ENCODE measurements around the gene FUCA2. TPM values are rescaled to one million over a fixed set of nuclear protein-coding genes. Genes with fewer than 3 reads are reported as not detected.
"Not testable (repeated sequence)": the region's sequence is repeated elsewhere in the genome, so short reads cannot be mapped to it uniquely, and the experiment has no call there.

Gene FUCA2
- total RNA-seq, 1 donor from 2014 or later: 35.3 TPM

- Histone ChIP-seq H3K36me3 (ENCODE audit: control insufficient read depth, insufficient read depth, low read length) (no peaks in the 10 kb centered on the region), H3K4me3 (ENCODE audit: low read depth, low read length) (no peak overlapping the region), H3K27me3 (ENCODE audit: control insufficient read depth, insufficient read depth, low read length) (no peaks in the 10 kb centered on the region)
- no peak for FAIRE-seq
- no peak for TF ChIP-seq CTCF (IDR thresholded peaks at IDR 0.05; ENCODE audit: insufficient read depth, low read length, severe bottlenecking)
- no peak for DNase-seq (ENCODE audit: low read depth)
Measured at GRCh38 chr6:143515766-143516355, 4.3 kb upstream of the FUCA2 start.

- DNase-seq (ENCODE audit: low read depth) (no peak), FAIRE-seq (peak; percentile 23)
- no peak overlapping the region for H3K4me3 ChIP-seq (ENCODE audit: low read depth, low read length)
- no peak for TF ChIP-seq CTCF (IDR thresholded peaks at IDR 0.05; ENCODE audit: insufficient read depth, low read length, severe bottlenecking)
- no peaks in the 10 kb centered on the region for H3K36me3 ChIP-seq (ENCODE audit: control insufficient read depth, insufficient read depth, low read length)
- H3K27me3 ChIP-seq (ENCODE audit: control insufficient read depth, insufficient read depth, low read length): no peaks in the 10 kb centered on the region
Measured at GRCh38 chr6:143515061-143515760, 3.7 kb upstream of the FUCA2 start.

GRCh38 chr6:143513410-143513809 lies 1.9 kb upstream of the FUCA2 start:
- TF ChIP-seq CTCF (IDR thresholded peaks at IDR 0.05; ENCODE audit: insufficient read depth, low read length, severe bottlenecking): peak; percentile 61
- Histone ChIP-seq H3K36me3 (ENCODE audit: control insufficient read depth, insufficient read depth, low read length) (no peaks in the 10 kb centered on the region), H3K27me3 (ENCODE audit: control insufficient read depth, insufficient read depth, low read length) (no peaks in the 10 kb centered on the region), H3K4me3 (ENCODE audit: low read depth, low read length) (no peak overlapping the region)
- FAIRE-seq: no peak
- DNase-seq (ENCODE audit: low read depth): peak; percentile 12

GRCh38 chr6:143510326-143510725 lies 1.2 kb downstream of the FUCA2 start:
- FAIRE-seq; H3K27me3 ChIP-seq (ENCODE audit: control insufficient read depth, insufficient read depth, low read length); DNase-seq (ENCODE audit: low read depth); H3K4me3 ChIP-seq (ENCODE audit: low read depth, low read length); H3K36me3 ChIP-seq (ENCODE audit: control insufficient read depth, insufficient read depth, low read length): not testable (repeated sequence)

GRCh38 chr6:143507358-143508145 lies 4.0 kb downstream of the FUCA2 start:
- Histone ChIP-seq H3K27me3 (ENCODE audit: control insufficient read depth, insufficient read depth, low read length) (no peaks in the 10 kb centered on the region), H3K36me3 (ENCODE audit: control insufficient read depth, insufficient read depth, low read length) (peaks cover 2% of the 10 kb centered on the region), H3K4me3 (ENCODE audit: low read depth, low read length) (no peak overlapping the region)
- FAIRE-seq (no peak), DNase-seq (ENCODE audit: low read depth) (peak; percentile 22)
- no peak for TF ChIP-seq CTCF (IDR thresholded peaks at IDR 0.05; ENCODE audit: insufficient read depth, low read length, severe bottlenecking)

GRCh38 chr6:143506620-143507019 lies 4.9 kb downstream of the FUCA2 start:
- no peak overlapping the region for H3K4me3 ChIP-seq (ENCODE audit: low read depth, low read length)
- peaks cover 2% of the 10 kb centered on the region for H3K36me3 ChIP-seq (ENCODE audit: control insufficient read depth, insufficient read depth, low read length)
- TF ChIP-seq CTCF (IDR thresholded peaks at IDR 0.05; ENCODE audit: insufficient read depth, low read length, severe bottlenecking): no peak
- FAIRE-seq (no peak), DNase-seq (ENCODE audit: low read depth) (no peak)
- no peaks in the 10 kb centered on the region for H3K27me3 ChIP-seq (ENCODE audit: control insufficient read depth, insufficient read depth, low read length)

Data from bronchial epithelial cell (primary cell).